GM13977 (cell line): ENCODE measurements around the gene IVL.

Experiments
- DNase-seq: peaks from one replicate; pipeline ENCODE4 v3.0.0; 2012; ENCODE audit warnings: low spot score
- CTCF ChIP-seq: IDR thresholded peaks from 2 replicates; pipeline ENCODE4 v1.5.1; 2012; ENCODE audit warnings: mild to moderate bottlenecking, control low read depth; ENCODE audit not compliant: insufficient read depth; ENCODE audit errors: extremely low read depth, missing control alignments
- in situ Hi-C: fragments of 300-500 bp; cut with MboI; formaldehyde crosslinking; loops from one replicate; pipeline ENCODE4 v1.12.0; 2022; ENCODE audit warnings: low sequenced_read_pairs, low pct_unique_long_range_greater_than_20kb, mixed read lengths, inconsistent platforms; ENCODE audit not compliant: unreplicated experiment

IVL gene

GRCh38 chr1:152917794-152918193 lies 9.4 kb downstream of the IVL start:
- DNase-seq: no peak
- TF ChIP-seq CTCF: peak; percentile 19
- in situ Hi-C loops: no loop called here

- in situ Hi-C loops: no loop called here
- no peak for DNase-seq
- TF ChIP-seq CTCF: no peak
These were observed 10.7 kb downstream of the IVL start for GRCh38 chr1:152919071-152919470.

- in situ Hi-C loops: loop anchor here (10.0 kb wide), 1 partner anchor 49 kb away; the partner anchor contains the start of gene SMCP
- DNase-seq: no peak
- no peak for TF ChIP-seq CTCF
These were observed 15.8 kb downstream of the IVL start for GRCh38 chr1:152924191-152924590.

- peak; percentile 36 for DNase-seq
- TF ChIP-seq CTCF: peak; percentile 80
- in situ Hi-C loops: loop anchor here (10.0 kb wide), 1 partner anchor 51 kb away; the partner anchor contains the start of gene SMCP
These were observed 17.7 kb downstream of the IVL start for GRCh38 chr1:152926091-152926490.

GRCh38 chr1:152928671-152929070 lies 20.3 kb downstream of the IVL start:
- in situ Hi-C loops: loop anchor here (10.0 kb wide), 1 partner anchor 54 kb away; the partner anchor contains the start of gene SMCP
- DNase-seq: no peak
- TF ChIP-seq CTCF: no peak

GRCh38 chr1:152932170-152932811 lies 23.9 kb downstream of the IVL start:
- DNase-seq: no peak
- in situ Hi-C loops: no loop called here
- no peak for TF ChIP-seq CTCF
